Measurements from ENCODE around the gene SYT1. TPM values are rescaled to one million over a fixed set of nuclear protein-coding genes. Genes with fewer than 3 reads are reported as not detected.
"Not testable (repeated sequence)": the region's sequence is repeated elsewhere in the genome, so short reads cannot be mapped to it uniquely, and the experiment has no call there.

The SYT1 gene
- total RNA-seq, 2 experiments from 2014 or later, result not detected

DNA sequence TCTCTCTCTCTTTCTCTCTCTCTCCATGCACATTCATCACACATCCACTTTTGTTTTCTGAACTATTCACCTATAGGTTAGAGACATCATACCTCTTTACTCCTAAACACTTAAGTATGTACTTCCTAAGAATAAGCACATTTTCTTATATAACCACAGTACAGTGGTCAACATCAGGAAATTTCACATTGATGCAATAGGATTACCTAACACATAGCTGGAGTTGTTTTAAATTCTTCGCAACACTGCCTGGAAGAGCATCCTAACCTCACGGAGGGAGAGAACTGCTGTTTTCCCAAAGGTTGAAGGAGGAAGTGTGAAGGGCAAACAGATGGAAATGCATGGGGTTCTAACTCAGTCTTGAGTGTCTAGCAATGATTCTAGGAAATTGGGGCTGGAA lies 159.2 kb downstream of the SYT1 start:
- TF ChIP-seq EZH2phosphoT487 (IDR thresholded peaks at IDR 0.05; ENCODE audit: borderline replicate concordance, low read depth, low read length), result no peak
- TF ChIP-seq, protein P1, sequence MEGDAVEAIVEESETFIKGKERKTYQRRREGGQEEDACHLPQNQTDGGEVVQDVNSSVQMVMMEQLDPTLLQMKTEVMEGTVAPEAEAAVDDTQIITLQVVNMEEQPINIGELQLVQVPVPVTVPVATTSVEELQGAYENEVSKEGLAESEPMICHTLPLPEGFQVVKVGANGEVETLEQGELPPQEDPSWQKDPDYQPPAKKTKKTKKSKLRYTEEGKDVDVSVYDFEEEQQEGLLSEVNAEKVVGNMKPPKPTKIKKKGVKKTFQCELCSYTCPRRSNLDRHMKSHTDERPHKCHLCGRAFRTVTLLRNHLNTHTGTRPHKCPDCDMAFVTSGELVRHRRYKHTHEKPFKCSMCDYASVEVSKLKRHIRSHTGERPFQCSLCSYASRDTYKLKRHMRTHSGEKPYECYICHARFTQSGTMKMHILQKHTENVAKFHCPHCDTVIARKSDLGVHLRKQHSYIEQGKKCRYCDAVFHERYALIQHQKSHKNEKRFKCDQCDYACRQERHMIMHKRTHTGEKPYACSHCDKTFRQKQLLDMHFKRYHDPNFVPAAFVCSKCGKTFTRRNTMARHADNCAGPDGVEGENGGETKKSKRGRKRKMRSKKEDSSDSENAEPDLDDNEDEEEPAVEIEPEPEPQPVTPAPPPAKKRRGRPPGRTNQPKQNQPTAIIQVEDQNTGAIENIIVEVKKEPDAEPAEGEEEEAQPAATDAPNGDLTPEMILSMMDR (conservative IDR thresholded peaks at IDR 0.05; ENCODE audit: low read length), result no peak
- no peaks in the 10 kb centered on the region for H3K79me2 ChIP-seq (ENCODE audit: insufficient read depth, low read depth, low read length)
- no peaks in the 10 kb centered on the region for H3K9me3 ChIP-seq (ENCODE audit: low read length)
- H3K4me3 ChIP-seq (ENCODE audit: low read depth, low read length, poor library complexity, severe bottlenecking), result no peak overlapping the region
- ChIA-PET CTCF (ENCODE audit: unreplicated experiment) (no interaction called here), POLR2A (interaction anchor here (0.9 kb wide), 1 partner anchor 19 kb away, joined by 3 read pairs; no protein-coding TSS in a partner anchor)
- no peaks in the 10 kb centered on the region for H3K36me3 ChIP-seq (ENCODE audit: insufficient read depth, low read length)
- no peaks in the 10 kb centered on the region for H3K9me2 ChIP-seq (ENCODE audit: insufficient read depth, low read length)
- H3K27ac ChIP-seq (ENCODE audit: low read depth, low read length, poor library complexity, severe bottlenecking), result no peak overlapping the region
- no TSS peak for BruUV-seq (replicated peaks)
- no peak for DNase-seq (ENCODE audit: low spot score)
- H3K4me1 ChIP-seq (ENCODE audit: insufficient read depth, low read length, poor library complexity, severe bottlenecking), result no peaks in the 10 kb centered on the region
- H2AFZ ChIP-seq (ENCODE audit: low read length), result no peak overlapping the region
- no peaks in the 10 kb centered on the region for H4K20me1 ChIP-seq (ENCODE audit: insufficient read depth, low read length)
- no peak overlapping the region for H3K4me2 ChIP-seq (ENCODE audit: low read length)
- intact Hi-C loops (cut with micrococcal nuclease; ENCODE audit: unreplicated experiment), result no loop called here

DNA sequence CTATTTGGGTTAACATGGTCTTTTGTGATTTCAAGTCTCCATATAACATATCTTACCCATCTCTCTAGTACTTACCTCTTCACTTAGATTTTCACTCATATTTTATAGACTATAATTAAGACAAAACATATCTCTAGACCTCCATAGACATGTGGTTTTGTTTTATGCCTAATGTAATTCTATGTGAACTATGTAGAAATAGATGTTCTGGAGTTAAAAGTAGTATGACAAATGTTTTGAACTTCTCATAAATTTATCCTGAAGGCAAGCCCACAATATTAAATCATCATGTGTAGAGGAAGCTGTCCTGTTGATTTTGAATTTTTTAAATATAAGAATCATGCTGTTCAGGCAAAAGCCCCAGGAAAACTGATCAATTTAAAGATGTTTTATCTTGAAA lies 169.2 kb downstream of the SYT1 start:
- no peaks in the 10 kb centered on the region for H3K9me2 ChIP-seq (ENCODE audit: insufficient read depth, low read length)
- POLR2A ChIA-PET, result interaction anchor here (1.2 kb wide), 1 partner anchor 26 kb away, joined by 3 read pairs; no protein-coding TSS in a partner anchor

DNA sequence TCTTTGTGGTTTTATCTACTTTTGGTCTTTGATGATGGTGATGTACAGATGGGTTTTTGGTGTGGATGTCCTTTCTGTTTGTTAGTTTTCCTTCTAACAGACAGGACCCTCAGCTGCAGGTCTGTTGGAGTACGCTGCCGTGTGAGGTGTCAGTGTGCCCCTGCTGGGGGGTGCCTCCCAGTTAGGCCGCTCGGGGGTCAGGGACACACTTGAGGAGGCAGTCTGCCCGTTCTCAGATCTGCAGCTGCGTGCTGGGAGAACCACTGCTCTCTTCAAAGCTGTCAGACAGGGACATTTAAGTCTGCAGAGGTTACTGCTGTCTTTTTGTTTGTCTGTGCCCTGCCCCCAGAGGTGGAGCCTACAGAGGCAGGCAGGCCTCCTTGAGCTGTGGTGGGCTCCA lies 180.2 kb downstream of the SYT1 start:
- DNase-seq (ENCODE audit: low spot score); POLR2A ChIA-PET; BruUV-seq (replicated peaks); H3K9me3 ChIP-seq (ENCODE audit: low read length); H3K9me2 ChIP-seq (ENCODE audit: insufficient read depth, low read length); intact Hi-C loops (cut with micrococcal nuclease; ENCODE audit: unreplicated experiment); H3K27ac ChIP-seq (ENCODE audit: low read depth, low read length, poor library complexity, severe bottlenecking); H4K20me1 ChIP-seq (ENCODE audit: insufficient read depth, low read length); H2AFZ ChIP-seq (ENCODE audit: low read length); H3K4me3 ChIP-seq (ENCODE audit: low read depth, low read length, poor library complexity, severe bottlenecking); H3K4me2 ChIP-seq (ENCODE audit: low read length); H3K36me3 ChIP-seq (ENCODE audit: insufficient read depth, low read length); CTCF ChIA-PET (ENCODE audit: unreplicated experiment); H3K79me2 ChIP-seq (ENCODE audit: insufficient read depth, low read depth, low read length); H3K4me1 ChIP-seq (ENCODE audit: insufficient read depth, low read length, poor library complexity, severe bottlenecking): not testable (repeated sequence)

More for the DNA sequence above, 169.2 kb downstream of the SYT1 start:
- no peaks in the 10 kb centered on the region for H3K79me2 ChIP-seq (ENCODE audit: insufficient read depth, low read depth, low read length)
- intact Hi-C loops (cut with micrococcal nuclease; ENCODE audit: unreplicated experiment), result no loop called here
- H3K9me3 ChIP-seq (ENCODE audit: low read length), result no peaks in the 10 kb centered on the region
- no TSS peak for BruUV-seq (replicated peaks)
- no peaks in the 10 kb centered on the region for H3K36me3 ChIP-seq (ENCODE audit: insufficient read depth, low read length)
- CTCF ChIA-PET (ENCODE audit: unreplicated experiment), result no interaction called here
- H4K20me1 ChIP-seq (ENCODE audit: insufficient read depth, low read length), result no peaks in the 10 kb centered on the region
- DNase-seq (ENCODE audit: low spot score), result no peak
- TF ChIP-seq, protein P1 (conservative IDR thresholded peaks at IDR 0.05; ENCODE audit: low read length), result no peak
- no peak for TF ChIP-seq EZH2phosphoT487 (IDR thresholded peaks at IDR 0.05; ENCODE audit: borderline replicate concordance, low read depth, low read length)
- no peak overlapping the region for H2AFZ ChIP-seq (ENCODE audit: low read length)
- no peak overlapping the region for H3K4me3 ChIP-seq (ENCODE audit: low read depth, low read length, poor library complexity, severe bottlenecking)
- no peak overlapping the region for H3K4me2 ChIP-seq (ENCODE audit: low read length)
- no peak overlapping the region for H3K27ac ChIP-seq (ENCODE audit: low read depth, low read length, poor library complexity, severe bottlenecking)
- H3K4me1 ChIP-seq (ENCODE audit: insufficient read depth, low read length, poor library complexity, severe bottlenecking), result no peaks in the 10 kb centered on the region

DNA sequence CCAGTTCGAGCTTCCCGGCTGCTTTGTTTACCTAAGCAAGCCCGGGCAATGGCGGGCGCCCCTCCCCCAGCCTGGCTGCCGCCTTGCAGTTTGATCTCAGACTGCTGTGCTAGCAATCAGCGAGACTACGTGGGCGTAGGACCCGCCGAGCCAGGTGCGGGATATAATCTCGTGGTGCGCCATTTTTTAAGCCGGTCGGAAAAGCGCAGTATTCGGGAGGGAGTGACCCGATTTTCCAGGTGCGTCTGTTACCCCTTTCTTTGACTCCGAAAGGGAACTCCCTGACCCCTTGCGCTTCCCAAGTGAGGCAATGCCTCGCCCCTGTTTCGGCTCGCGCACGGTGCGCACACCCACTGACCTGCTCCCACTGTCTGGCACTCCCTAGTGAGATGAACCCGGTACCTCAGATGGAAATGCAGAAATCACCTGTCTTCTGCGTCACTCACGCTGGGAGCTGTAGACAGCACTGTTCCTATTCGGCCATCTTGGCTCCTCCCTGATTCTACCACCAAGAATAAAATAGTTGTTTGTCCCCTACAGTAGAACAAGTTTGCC lies 180.7 kb downstream of the SYT1 start:
- H3K4me2 ChIP-seq (ENCODE audit: low read length); H3K4me3 ChIP-seq (ENCODE audit: low read depth, low read length, poor library complexity, severe bottlenecking); POLR2A ChIA-PET; H3K79me2 ChIP-seq (ENCODE audit: insufficient read depth, low read depth, low read length); H3K4me1 ChIP-seq (ENCODE audit: insufficient read depth, low read length, poor library complexity, severe bottlenecking); H3K9me3 ChIP-seq (ENCODE audit: low read length); DNase-seq (ENCODE audit: low spot score); H3K9me2 ChIP-seq (ENCODE audit: insufficient read depth, low read length); H3K27ac ChIP-seq (ENCODE audit: low read depth, low read length, poor library complexity, severe bottlenecking); H2AFZ ChIP-seq (ENCODE audit: low read length); H4K20me1 ChIP-seq (ENCODE audit: insufficient read depth, low read length); H3K36me3 ChIP-seq (ENCODE audit: insufficient read depth, low read length); intact Hi-C loops (cut with micrococcal nuclease; ENCODE audit: unreplicated experiment); BruUV-seq (replicated peaks); CTCF ChIA-PET (ENCODE audit: unreplicated experiment): not testable (repeated sequence)

All from OCI-LY7 (cell line).